ENCODE results near the gene RNF187.
A peak's percentile ranks its signal among the peaks of the same experiment; 100 is the strongest.

RNF187 gene

GRCh38 chr1:228511546-228512445 lies 24.6 kb downstream of the RNF187 start:
- no peak for DNase-seq

DNA sequence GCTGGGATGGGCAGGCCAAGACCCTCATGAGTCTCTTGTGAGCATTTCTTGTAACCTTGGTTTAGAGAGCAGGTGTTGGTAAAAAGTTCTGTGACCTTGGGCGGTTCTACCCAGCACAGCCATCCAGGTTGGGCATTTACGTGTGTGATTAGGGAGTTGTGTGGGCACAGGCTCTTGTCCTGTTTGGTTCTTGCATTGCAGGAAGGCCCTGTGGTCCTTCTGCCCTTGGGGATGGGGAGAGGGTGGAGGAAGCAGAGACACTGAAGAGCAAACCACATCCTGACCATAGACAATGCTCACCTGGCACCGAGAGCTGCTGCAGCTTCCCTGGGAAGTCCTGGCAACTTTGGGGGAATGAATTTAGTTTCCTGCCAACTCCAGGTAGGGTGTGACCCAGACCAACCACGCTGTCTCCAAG lies 25.6 kb downstream of the RNF187 start:
- no peak for DNase-seq

DNA sequence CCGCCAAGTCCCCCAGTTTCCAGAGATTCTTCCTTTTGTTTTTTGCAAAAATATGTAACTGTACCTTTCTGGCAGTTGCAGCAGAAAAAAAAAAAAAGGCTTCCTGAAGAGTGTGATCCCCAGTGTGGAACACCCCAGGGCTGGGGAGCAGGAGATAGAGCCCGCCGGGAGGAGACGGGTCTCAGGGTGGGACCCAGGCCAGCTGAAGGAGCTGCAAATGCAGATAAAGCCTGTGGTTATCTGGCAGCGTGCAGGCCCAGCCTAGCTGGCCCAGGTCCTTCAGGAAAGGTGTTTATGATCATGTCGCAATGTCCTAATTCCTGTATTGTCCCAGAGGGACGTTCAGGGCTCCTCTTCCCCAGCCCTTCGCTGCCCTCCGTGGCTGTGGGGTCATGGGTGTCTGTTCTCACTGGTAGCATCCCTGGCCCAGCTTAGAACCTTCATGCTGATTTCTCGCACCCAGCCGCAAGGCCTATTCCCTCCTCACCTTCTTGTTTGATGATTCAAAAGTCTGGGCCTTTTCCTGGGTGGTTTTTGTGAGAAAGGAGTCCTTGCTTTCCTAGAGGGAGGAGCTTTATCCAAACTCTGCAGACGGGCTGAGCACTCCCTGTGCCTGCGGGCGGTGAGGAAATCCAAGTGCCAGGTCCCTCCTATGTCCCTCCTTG lies 26.2 kb downstream of the RNF187 start:
- DNase-seq = no peak

- DNase-seq = no peak
Observed at GRCh38 chr1:228514421-228514820, 27.2 kb downstream of the RNF187 start.

GRCh38 chr1:228515200-228515834 lies 28.1 kb downstream of the RNF187 start:
- DNase-seq = peak; percentile 52

GRCh38 chr1:228517655-228518054 lies 30.5 kb downstream of the RNF187 start:
- DNase-seq = no peak

GRCh38 chr1:228527596-228527995 lies 40.4 kb downstream of the RNF187 start:
- peak; percentile 28 for DNase-seq

DNA sequence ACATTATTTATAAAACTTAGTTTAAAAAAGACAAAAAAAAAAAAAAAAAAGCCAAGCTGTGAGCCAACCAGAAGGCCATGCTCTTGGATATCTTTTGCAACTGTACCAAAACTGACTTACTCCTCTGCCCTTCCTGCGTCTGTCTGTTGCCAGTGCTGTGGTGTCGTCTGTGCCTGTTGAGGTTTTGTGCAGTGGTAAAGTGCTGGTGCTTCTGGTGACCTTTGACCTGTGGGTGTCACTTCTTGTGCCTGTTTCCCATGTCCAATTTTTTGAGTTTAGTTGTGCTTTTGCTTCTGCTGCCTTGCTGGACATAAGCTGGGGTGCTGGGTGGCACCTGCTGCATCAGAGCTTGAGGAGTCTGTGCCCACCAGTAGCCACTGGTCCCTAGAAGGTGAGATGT lies 41.4 kb downstream of the RNF187 start:
- no peak for DNase-seq

DNA sequence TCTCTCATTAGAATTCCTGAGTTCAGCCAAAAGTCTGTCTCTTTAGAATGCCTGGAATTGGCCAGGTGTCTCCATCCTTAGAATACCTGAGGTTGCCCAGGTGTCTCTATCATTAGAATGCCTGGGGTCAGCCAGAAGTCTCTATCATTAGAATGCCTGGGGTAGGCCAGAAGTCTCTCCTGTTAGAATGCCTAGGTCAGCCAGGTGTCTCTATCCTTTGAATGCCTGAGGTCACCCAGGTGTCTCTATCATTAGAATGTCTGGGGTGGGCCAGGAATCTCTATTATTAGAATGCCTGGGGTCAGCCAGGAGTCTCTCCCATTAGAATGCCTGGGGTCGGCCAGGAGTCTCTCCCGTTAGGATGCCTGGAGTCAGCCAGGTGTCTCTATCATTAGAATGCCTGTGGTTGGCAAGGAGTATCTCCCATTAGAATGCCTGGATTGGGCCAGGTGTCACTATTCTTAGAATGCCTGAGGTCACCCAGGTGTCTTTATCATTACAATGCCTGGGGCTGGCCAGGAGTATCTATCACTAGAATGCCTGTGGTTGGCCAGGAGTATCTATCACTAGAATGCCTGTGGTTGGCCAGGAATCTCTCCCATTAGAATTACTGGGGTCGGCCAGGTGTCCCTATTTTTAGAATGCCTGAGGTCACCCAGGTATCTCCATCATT lies 43.0 kb downstream of the RNF187 start:
- no peak for DNase-seq

DNA sequence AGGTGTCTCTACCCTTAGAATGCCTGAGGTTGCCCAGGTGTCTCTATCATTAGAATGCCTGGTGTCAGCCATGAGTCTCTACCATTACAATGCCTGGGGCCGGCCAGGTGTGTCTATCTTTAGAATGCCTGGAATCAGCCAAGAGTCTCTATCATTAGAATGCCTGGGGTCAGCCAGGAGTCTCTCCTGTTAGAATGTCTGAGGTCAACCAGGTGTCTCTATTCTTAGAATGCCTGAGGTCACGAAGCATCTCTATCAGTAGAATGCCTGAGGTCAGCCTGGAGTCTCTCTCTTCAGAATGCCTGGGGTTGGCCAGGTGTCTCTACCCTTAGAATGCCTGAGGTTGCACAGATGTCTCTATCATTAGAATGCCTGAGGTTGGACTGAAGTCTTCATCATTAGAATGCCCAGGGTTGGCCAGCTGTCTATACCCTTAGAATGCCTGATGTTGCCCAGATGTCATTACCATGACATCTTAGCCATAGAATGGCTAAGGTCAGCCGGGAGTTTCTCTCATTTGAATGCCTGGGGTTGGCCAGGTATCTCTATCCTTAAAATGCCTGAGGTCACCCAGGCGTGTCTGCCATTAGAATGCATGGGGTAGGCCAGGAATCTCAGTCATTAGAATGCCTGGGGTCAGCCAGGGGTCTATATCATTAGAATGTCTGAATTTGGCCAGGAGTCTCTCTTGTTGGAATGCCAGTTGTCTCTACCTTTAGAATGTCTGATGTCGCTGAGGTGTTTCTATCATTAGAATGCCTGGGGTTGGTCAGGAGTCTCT lies 44.0 kb downstream of the RNF187 start:
- no peak for DNase-seq

DNA sequence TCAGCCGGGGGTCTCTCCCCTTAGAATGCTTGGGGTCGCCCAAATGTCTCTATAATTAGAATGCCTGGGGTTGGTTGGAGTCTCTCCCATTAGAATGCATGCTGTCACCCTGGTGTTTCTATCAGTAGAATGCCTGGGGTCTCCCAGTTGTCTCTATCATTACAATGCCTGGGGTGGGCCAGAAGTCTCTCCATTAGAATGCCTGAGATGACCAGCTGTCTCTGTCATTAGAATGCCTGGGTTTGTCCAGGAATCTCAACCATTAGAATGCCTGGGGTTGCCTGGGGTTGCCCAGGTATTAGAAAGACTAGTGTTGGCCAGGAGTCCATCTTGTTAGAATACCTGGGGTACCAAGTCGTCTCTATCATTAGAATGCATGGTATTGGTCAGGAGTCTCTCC lies 51.6 kb downstream of the RNF187 start:
- no peak for DNase-seq

DNA sequence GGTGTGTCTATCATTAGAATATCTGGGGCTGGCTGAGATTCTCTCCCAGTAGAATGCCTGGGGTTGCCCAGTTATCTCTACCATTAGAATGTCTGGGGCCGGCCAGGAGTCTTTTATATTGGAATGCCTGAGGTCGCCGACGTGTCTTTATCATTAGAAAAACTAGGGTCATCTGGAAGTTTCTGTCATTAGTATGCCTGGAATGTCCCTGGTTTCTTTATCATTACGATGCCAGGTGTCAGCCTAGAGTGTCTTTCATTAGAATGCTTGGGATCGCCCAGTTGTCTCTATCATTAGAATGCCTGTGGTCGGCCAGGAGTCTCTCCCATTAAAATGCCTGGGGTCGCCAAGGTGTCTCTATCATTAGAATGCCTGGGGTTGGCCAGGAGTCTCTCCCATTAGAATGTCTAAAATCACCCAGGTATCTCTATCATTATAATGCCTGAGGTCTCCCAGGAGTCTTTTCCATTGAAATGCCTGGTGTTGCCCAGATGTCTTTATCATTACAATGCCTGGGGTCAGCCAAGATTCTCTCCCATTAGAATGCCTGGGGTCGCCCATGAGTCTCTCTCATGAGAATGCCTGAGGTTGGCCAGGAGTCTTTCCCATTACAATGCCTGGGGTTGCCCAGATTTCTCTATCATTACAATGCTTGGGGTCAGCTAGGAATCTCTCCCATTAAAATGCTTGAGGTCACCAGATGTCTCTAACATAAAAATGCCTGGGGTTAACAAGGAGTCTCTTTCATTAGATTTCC lies 53.2 kb downstream of the RNF187 start:
- no peak for DNase-seq

- DNase-seq = no peak
Observed at GRCh38 chr1:228541725-228542124, 54.5 kb downstream of the RNF187 start.

GRCh38 chr1:228542376-228542775 lies 55.2 kb downstream of the RNF187 start:
- DNase-seq = no peak

DNA sequence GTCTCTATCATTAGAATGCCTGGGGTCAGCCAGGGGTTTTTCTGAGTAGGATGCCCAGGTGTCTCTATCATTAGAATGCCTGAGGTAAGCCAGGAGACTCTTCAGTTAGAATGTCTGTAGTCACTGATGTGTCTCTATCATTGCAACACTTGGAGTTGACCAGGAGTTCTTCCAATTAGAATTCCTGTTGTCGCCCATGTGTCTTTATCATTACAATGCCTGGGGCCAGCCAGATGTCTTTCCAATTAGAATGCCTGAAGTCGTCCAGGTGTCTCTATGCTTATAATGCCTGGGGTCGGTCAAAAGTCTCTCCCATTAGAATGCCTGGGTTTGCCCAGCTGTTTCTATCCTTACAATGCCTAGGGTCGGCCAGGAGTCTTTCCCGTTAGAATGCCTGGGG lies 55.8 kb downstream of the RNF187 start:
- DNase-seq = no peak

- DNase-seq = no peak
Observed at GRCh38 chr1:228543396-228543795, 56.2 kb downstream of the RNF187 start.

DNA sequence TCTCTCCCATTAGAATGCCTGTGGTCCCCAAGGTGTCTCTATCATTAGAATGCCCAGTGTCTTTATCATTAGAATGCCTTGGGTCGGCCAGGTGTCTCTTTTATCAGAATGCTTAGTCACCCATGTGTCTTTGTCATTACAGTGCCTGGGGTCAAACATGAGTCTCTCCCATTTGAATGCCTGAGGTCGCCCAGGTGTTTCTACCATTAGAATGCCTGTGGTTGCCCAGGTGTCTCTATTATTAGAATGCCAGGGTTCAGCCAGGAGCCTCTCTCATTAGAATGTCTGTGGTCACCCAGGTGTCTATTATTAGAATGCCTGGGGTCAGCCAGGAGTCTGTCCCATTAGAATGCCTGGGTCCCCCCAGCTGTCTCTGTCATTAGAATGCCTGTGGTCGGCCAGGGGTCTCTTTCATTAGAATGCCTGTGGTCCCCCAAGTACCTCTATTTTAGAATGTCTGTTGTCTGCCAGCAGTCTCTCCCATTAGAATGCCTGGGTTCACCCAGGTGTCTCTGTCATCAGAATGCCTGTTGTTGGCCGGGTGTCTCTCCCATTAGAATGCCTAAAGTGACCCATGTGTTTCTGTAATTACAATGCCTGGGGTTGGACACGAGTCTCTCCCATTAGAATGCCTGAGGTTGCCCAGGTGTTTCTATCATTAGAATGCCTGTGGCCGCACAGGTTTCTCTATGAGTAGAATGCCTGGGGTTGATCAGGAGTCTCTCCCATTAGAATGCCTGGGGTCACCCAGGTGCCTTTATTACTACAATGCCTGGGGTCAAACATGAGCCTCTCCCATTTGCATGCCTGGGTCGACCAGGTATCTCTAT lies 57.1 kb downstream of the RNF187 start:
- no peak for DNase-seq

DNA sequence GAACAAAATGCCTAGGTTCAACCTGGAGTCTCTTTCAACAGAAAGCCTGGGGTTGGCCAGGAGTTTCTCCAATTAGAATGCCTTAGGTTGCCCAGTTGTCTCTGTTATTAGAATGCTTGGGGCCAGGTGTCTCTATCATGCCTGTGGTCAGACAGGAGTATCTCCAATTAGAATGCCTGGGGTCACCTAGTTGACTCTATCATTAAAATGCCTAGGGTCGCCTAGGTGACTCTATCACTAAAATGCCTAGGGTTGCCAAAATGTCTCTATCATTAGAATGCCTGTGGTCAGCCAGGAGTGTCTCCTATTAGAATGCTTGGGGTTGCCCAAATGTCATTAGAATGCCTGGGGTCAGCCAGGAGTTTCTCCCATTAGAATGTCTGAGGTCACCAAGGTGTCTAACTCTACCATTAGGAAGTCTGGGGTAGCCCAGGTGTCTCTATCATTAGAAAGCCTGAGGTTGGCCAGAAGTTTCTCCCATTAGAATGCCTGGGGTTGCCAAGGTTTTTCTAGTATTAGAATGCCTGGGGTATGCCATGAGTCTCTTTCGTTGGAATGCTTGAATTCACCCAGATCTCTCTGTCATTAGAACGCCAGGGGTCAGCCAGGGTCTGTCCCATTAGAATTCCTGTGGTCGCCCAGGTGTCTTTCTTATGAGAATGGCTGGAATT lies 57.9 kb downstream of the RNF187 start:
- no peak for DNase-seq

All from suppressor macrophage treated with lipopolysaccharide for 4 hours (primary cell).